H9 (cell line): Measurements from ENCODE around the gene SLC38A5. TPM values are rescaled to one million over a fixed set of nuclear protein-coding genes. Genes with fewer than 3 reads are reported as not detected.

Source experiments
- DNase-seq: peaks from one replicate; pipeline ENCODE4 v3.0.0-alpha.2; 2017
- H2AFZ ChIP-seq: one replicate; pipeline ENCODE4 v1.6.1; 2013; ENCODE audit warnings: mild to moderate bottlenecking, low read length, control low read depth, moderate library complexity
- H2AK5ac ChIP-seq: 2 replicates; pipeline ENCODE4 v1.6.1; 2013; ENCODE audit warnings: low read length, control low read depth, mixed read lengths; ENCODE audit not compliant: insufficient read length
- H2BK120ac ChIP-seq: one replicate; pipeline ENCODE4 v1.6.1; 2013; ENCODE audit warnings: low read depth, mild to moderate bottlenecking, low read length, control low read depth, inconsistent platforms; ENCODE audit not compliant: poor library complexity, severe bottlenecking
- H2BK12ac ChIP-seq: 2 replicates; pipeline ENCODE4 v1.6.1; 2013; ENCODE audit warnings: low read length, control low read depth, mixed read lengths, low read depth; ENCODE audit not compliant: insufficient read length
- H2BK15ac ChIP-seq: 2 replicates; pipeline ENCODE4 v1.6.1; 2013; ENCODE audit warnings: low read depth, low read length, control low read depth
- H2BK20ac ChIP-seq: one replicate; pipeline ENCODE4 v1.6.1; 2013; ENCODE audit warnings: low read depth, mild to moderate bottlenecking, low read length, control low read depth, inconsistent platforms; ENCODE audit not compliant: poor library complexity, severe bottlenecking
- H2BK5ac ChIP-seq: 2 replicates; pipeline ENCODE4 v1.6.1; 2013; ENCODE audit warnings: low read length, control low read depth, mixed read lengths; ENCODE audit not compliant: insufficient read length
- H3K14ac ChIP-seq: 2 replicates; pipeline ENCODE4 v1.6.1; 2013; ENCODE audit warnings: low read length, control low read depth; ENCODE audit not compliant: insufficient read depth
- H3K18ac ChIP-seq: 2 replicates; pipeline ENCODE4 v1.6.1; 2013; ENCODE audit warnings: low read depth, mild to moderate bottlenecking, mixed read lengths, low read length, control low read depth; ENCODE audit not compliant: insufficient read length
- H3K23ac ChIP-seq: 2 replicates; pipeline ENCODE4 v1.6.1; 2013; ENCODE audit warnings: low read length, control low read depth, mixed read lengths, low read depth; ENCODE audit not compliant: insufficient read length
- H3K23me2 ChIP-seq: 2 replicates; pipeline ENCODE4 v1.6.1; 2013; ENCODE audit warnings: low read depth, mild to moderate bottlenecking, mixed read lengths, low read length, control low read depth; ENCODE audit not compliant: insufficient read length, poor library complexity, severe bottlenecking
- H3K27ac ChIP-seq: 2 replicates; pipeline ENCODE4 v1.5.1; 2013; ENCODE audit warnings: low read length, control low read depth, mixed read lengths, low read depth; ENCODE audit not compliant: insufficient read length
- H3K27me3 ChIP-seq: 2 replicates; pipeline ENCODE4 v1.6.1; 2013; ENCODE audit warnings: low read length, control low read depth, inconsistent platforms; ENCODE audit not compliant: insufficient read depth
- H3K4ac ChIP-seq: 2 replicates; pipeline ENCODE4 v1.6.1; 2013; ENCODE audit warnings: low read depth, mild to moderate bottlenecking, control low read depth, inconsistent platforms, low read length, moderate library complexity
- H3K4me1 ChIP-seq: 2 replicates; pipeline ENCODE4 v1.6.1; 2013; ENCODE audit warnings: low read length, control low read depth, inconsistent platforms; ENCODE audit not compliant: insufficient read depth
- H3K4me2 ChIP-seq: 2 replicates; pipeline ENCODE4 v1.6.1; 2013; ENCODE audit warnings: low read length, control low read depth, mixed read lengths; ENCODE audit not compliant: insufficient read length, insufficient read depth
- H3K56ac ChIP-seq: 2 replicates; pipeline ENCODE4 v1.6.1; 2013; ENCODE audit warnings: low read depth, mild to moderate bottlenecking, mixed read lengths, low read length, control low read depth; ENCODE audit not compliant: insufficient read length
- H3K79me1 ChIP-seq: 2 replicates; pipeline ENCODE4 v1.6.1; 2013; ENCODE audit warnings: low read depth, mild to moderate bottlenecking, moderate library complexity, low read length, control low read depth, inconsistent platforms; ENCODE audit not compliant: insufficient read depth, poor library complexity, severe bottlenecking
- H3K79me2 ChIP-seq: 2 replicates; pipeline ENCODE4 v1.6.1; 2013; ENCODE audit warnings: low read length, control low read depth, inconsistent platforms; ENCODE audit not compliant: insufficient read depth
- H3K9ac ChIP-seq: 2 replicates; pipeline ENCODE4 v1.6.1; 2013; ENCODE audit warnings: low read length, control low read depth, mixed read lengths; ENCODE audit not compliant: insufficient read length; ENCODE audit errors: extremely low read depth
- H3K9me3 ChIP-seq: one replicate; pipeline ENCODE4 v1.6.1; 2013; ENCODE audit warnings: low read depth, low read length, inconsistent platforms; ENCODE audit not compliant: control insufficient read depth
- H3T11ph ChIP-seq: one replicate; pipeline ENCODE4 v1.6.1; 2013; ENCODE audit warnings: mild to moderate bottlenecking, low read length, control low read depth, inconsistent platforms
- H4K20me1 ChIP-seq: one replicate; pipeline ENCODE4 v1.6.1; 2013; ENCODE audit not compliant: control insufficient read depth, insufficient read length, insufficient read depth
- H4K5ac ChIP-seq: 2 replicates; pipeline ENCODE4 v1.6.1; 2013; ENCODE audit warnings: low read depth, mild to moderate bottlenecking, mixed read lengths, low read length, control low read depth; ENCODE audit not compliant: insufficient read length
- H4K8ac ChIP-seq: replicated peaks from 2 replicates; pipeline ENCODE4 v1.6.1; 2013; ENCODE audit warnings: low read length, control low read depth, mixed read lengths, low read depth; ENCODE audit not compliant: insufficient read length
- H4K91ac ChIP-seq: 2 replicates; pipeline ENCODE4 v1.6.1; 2013; ENCODE audit warnings: low read depth, mild to moderate bottlenecking, moderate library complexity, mixed read lengths, low read length, control low read depth; ENCODE audit not compliant: insufficient read length
- H3K27ac Mint-ChIP-seq, 3 experiments: 2 replicates in 2 of 3; 3 replicates in 1 of 3; pipeline ENCODE4 v1.8.0; 2020 to 2021; ENCODE audit warnings: mixed read lengths in 3 of 3, mild to moderate bottlenecking in 1 of 3, moderate library complexity in 1 of 3
- H3K27me3 Mint-ChIP-seq: 2 replicates; pipeline ENCODE4 v1.8.0; 2021; ENCODE audit warnings: low read depth, mild to moderate bottlenecking, moderate library complexity, mixed read lengths
- H3K36me3 Mint-ChIP-seq, 3 experiments: 2 replicates in 2 of 3; 3 replicates in 1 of 3; pipeline ENCODE4 v1.8.0; 2020 to 2021; ENCODE audit warnings: low read depth in 3 of 3, mixed read lengths in 3 of 3; ENCODE audit not compliant: insufficient read depth in 1 of 3
- H3K4me1 Mint-ChIP-seq, 2 experiments: 2 replicates each; pipeline ENCODE4 v1.8.0; 2020; ENCODE audit warnings: mixed read lengths in 2 of 2
- H3K4me3 Mint-ChIP-seq, 2 experiments: 2 replicates in 1 of 2; 3 replicates in 1 of 2; pipeline ENCODE4 v1.8.0; 2020 to 2021; ENCODE audit warnings: mild to moderate bottlenecking in 2 of 2, mixed read lengths in 2 of 2, moderate library complexity in 1 of 2
- H3K9me3 Mint-ChIP-seq, 2 experiments: 2 replicates in 1 of 2; 3 replicates in 1 of 2; pipeline ENCODE4 v1.8.0; 2020; ENCODE audit warnings: mild to moderate bottlenecking in 2 of 2, mixed read lengths in 2 of 2, moderate library complexity in 1 of 2
- CTCF ChIP-seq: fragments of 200-600 bp; sonication (generic); conservative IDR thresholded peaks from 3 replicates; pipeline ENCODE4 v1.8.0; 2021; ENCODE audit warnings: antibody characterized with exemption, mild to moderate bottlenecking
- WGBS: extraction: QIAGEN DNeasy Blood & Tissue Kit; methylation state at CpG from one replicate; pipeline ENCODE4 v1.1.7; 2013; ENCODE audit warnings: missing lambda C conversion rate, low lambda C conversion rate, mixed read lengths; ENCODE audit not compliant: insufficient read length; ENCODE audit errors: extremely low coverage; 5-methylcytosine and 5-hydroxymethylcytosine counted together
- total RNA-seq: library from RNA; stranded (reverse); gene quantifications from 2 replicates; pipeline ENCODE4 v1.2.1, GENCODE V29; 2021

SLC38A5 gene
- total RNA-seq, 1 experiment from 2014 or later: 28.3 TPM

- Histone ChIP-seq H2BK12ac (no peak overlapping the region), H3K23ac (no peak overlapping the region), H3K23me2 (no peaks in the 10 kb centered on the region), H3K14ac (no peak overlapping the region), H3K9me3 (peaks cover 31% of the 10 kb centered on the region), H4K5ac (no peak overlapping the region), H2AFZ (no peak overlapping the region), H3K79me2 (no peaks in the 10 kb centered on the region), H3K27ac (no peak overlapping the region), H3K27me3 (no peaks in the 10 kb centered on the region), H3K18ac (no peak overlapping the region), H2BK5ac (no peak overlapping the region), H3K4me1 (no peaks in the 10 kb centered on the region), H2BK120ac (no peak overlapping the region), H3K9ac (no peak overlapping the region), H3K79me1 (no peaks in the 10 kb centered on the region), H3K56ac (no peak overlapping the region), H2BK20ac (no peak overlapping the region), H4K20me1 (no peaks in the 10 kb centered on the region), H2AK5ac (no peak overlapping the region), H4K91ac (no peak overlapping the region), H3K4me2 (no peak overlapping the region), H2BK15ac (no peak overlapping the region), H4K8ac (no peak overlapping the region), H3T11ph (no peak overlapping the region), H3K4ac (no peak overlapping the region)
- Mint-ChIP-seq H3K27ac (peak overlapping the region in 1 of 3 experiments; percentile 8; a peak in 1 of 7 replicates), H3K27me3 (no peaks in the 10 kb centered on the region), H3K9me3 (peaks cover 58 to 66% of the 10 kb centered on the region in 2 experiments), H3K4me3 (no peak overlapping the region), H3K36me3 (peaks cover 26 to 32% (median 30%) of the 10 kb centered on the region in 3 experiments), H3K4me1 (no peaks in the 10 kb centered on the region)
- no peak for DNase-seq
- no CpG with 5 or more reads among the region's 6 CpGs for WGBS
- no peak for TF ChIP-seq CTCF
Measured at GRCh38 chrX:48456628-48457331, 13.3 kb downstream of the SLC38A5 start.
